ENCODE data around the gene THBS4. TPM values are rescaled to one million over a fixed set of nuclear protein-coding genes. Genes with fewer than 3 reads are reported as not detected.

THBS4 gene
- total and polyA plus RNA-seq, 4 experiments from 2014 or later, result 0.29 to 0.56 (median 0.47) TPM; not detected in 1

DNA sequence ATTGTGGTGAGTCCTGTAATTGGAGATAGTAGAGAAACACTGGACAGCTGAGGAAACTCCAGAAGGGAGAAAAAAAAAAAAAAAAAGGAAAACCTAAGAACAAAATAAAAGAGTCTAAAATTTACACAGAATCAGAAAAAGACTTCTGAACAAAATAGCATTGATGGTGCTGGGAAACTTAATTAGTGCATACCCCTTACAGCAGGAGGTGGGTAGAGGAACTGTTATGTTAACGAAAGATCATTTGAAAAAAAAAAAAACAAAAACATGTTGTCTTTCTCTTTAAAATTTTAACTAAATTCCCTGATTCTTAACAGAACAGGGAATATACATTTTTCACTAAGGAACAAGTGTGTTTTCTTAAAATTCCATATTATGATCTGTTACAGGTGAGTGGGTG is 32.5 kb upstream of the THBS4 start:
- H3K9me3 ChIP-seq (ENCODE audit: control insufficient read depth in 1 of 2, low read length in 2 of 2), result no peaks in the 10 kb centered on the region
- no peak overlapping the region for H3K27ac Mint-ChIP-seq
- intact Hi-C loops (cut with micrococcal nuclease), result no loop called here
- no peaks in the 10 kb centered on the region for H3K9me3 Mint-ChIP-seq
- no peak overlapping the region for H3K4me3 Mint-ChIP-seq
- CTCF ChIA-PET (ENCODE audit: partially characterized antibody), result no interaction called here
- no peaks in the 10 kb centered on the region for H3K27me3 Mint-ChIP-seq
- no peaks in the 10 kb centered on the region for H3K4me1 Mint-ChIP-seq
- POLR2A ChIA-PET (ENCODE audit: partially characterized antibody), result no interaction called here
- H3K4me1 ChIP-seq (ENCODE audit: insufficient read depth, low read length), result no peaks in the 10 kb centered on the region
- H3K36me3 Mint-ChIP-seq, result peaks cover 3 to 17% of the 10 kb centered on the region in 2 donors
- H3K36me3 ChIP-seq (ENCODE audit: insufficient read depth, low read length), result no peaks in the 10 kb centered on the region
- DNase-seq, result no peak
- H3K27ac ChIP-seq (ENCODE audit: low read depth, low read length), result no peak overlapping the region
- H3K27me3 ChIP-seq (ENCODE audit: insufficient read depth, low read length), result no peaks in the 10 kb centered on the region
- H3K4me3 ChIP-seq (ENCODE audit: low read length in 2 of 2), result no peak overlapping the region

DNA sequence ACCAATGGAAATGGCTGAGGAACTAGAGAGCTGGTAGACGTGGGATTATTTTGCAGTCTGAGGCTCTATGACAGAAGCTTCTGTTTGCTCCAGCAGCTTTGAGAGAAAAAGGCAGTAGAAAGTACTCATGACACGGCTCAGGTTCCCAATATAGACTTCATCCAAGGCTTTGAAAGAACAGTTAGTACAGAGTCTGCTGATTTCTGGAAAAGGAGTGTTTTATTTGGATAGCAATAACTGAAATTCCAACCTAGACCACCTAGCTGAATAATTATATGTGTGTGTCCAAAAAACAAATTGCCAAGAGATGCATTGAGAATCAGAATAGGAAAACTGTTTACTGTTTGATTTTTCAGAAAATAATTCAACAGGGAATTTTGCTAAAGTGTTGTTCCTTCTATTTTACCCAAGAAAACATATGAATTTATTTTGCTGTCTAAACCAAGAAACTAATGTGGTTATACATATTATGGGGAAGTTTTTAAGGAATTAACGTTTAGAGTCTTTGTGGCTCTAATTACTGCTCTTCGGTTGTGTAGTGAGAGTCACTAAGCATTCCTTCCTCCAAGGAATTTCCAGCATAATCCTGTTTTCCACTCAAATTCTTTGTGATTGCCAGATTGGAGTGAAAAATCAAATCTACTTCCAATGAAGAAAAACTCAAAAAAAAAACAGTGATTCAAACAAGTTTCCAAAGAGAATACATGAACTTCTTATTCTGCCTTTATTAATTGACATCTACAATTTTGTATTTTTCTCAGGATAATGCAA is 26.0 kb upstream of the THBS4 start:
- POLR2A ChIA-PET (ENCODE audit: partially characterized antibody), result interaction anchor here (0.7 kb wide), 1 partner anchor 702 kb away, joined by 5 read pairs; no protein-coding TSS in a partner anchor
- Mint-ChIP-seq H3K27ac (no peak overlapping the region), H3K4me3 (no peak overlapping the region), H3K9me3 (no peaks in the 10 kb centered on the region), H3K27me3 (no peaks in the 10 kb centered on the region), H3K4me1 (no peaks in the 10 kb centered on the region), H3K36me3 (peaks cover 3 to 4% of the 10 kb centered on the region in 2 donors)
- H3K4me3 ChIP-seq (ENCODE audit: low read length in 2 of 2), result no peak overlapping the region
- H3K36me3 ChIP-seq (ENCODE audit: insufficient read depth, low read length), result no peaks in the 10 kb centered on the region
- no peak overlapping the region for H3K27ac ChIP-seq (ENCODE audit: low read depth, low read length)
- DNase-seq, result no peak
- H3K9me3 ChIP-seq (ENCODE audit: control insufficient read depth in 1 of 2, low read length in 2 of 2), result no peaks in the 10 kb centered on the region
- H3K4me1 ChIP-seq (ENCODE audit: insufficient read depth, low read length), result no peaks in the 10 kb centered on the region
- CTCF ChIA-PET (ENCODE audit: partially characterized antibody), result no interaction called here
- H3K27me3 ChIP-seq (ENCODE audit: insufficient read depth, low read length), result no peaks in the 10 kb centered on the region
- intact Hi-C loops (cut with micrococcal nuclease), result no loop called here

DNA sequence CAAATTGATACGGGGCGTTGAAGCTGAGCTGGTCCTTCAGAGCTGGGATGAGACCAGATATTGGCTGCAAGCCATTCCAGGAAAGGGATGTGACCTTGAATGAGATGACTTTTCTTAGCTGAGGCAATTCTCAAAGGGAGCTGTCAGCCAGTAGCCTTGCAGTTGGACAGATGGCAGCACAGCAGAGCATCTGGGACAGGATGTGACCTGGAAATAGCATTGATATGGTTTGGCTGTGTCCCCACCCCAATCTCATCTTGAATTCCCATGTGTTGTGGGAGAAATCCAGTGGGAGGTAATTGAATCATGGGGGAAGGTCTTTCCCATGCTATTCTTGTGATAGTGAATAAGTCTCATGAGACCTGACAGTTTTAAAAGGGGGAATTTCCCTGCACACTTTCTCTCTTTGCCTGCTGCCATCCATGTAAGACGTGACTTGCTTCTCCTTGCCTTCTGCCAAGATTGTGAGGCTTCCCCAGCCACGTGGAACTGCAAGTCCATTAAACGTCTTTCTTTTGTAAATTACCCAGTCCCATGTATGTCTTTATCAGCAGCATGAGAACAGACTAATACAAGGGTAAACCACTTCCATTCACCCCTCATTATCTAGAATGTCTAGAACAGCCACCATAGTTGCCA is 24.3 kb upstream of the THBS4 start:
- Histone ChIP-seq H3K27ac (ENCODE audit: low read depth, low read length) (no peak overlapping the region), H3K9me3 (ENCODE audit: control insufficient read depth in 1 of 2, low read length in 2 of 2) (no peaks in the 10 kb centered on the region), H3K27me3 (ENCODE audit: insufficient read depth, low read length) (no peaks in the 10 kb centered on the region), H3K4me1 (ENCODE audit: insufficient read depth, low read length) (no peaks in the 10 kb centered on the region), H3K36me3 (ENCODE audit: insufficient read depth, low read length) (no peaks in the 10 kb centered on the region), H3K4me3 (ENCODE audit: low read length in 2 of 2) (no peak overlapping the region)
- Mint-ChIP-seq H3K27me3 (no peaks in the 10 kb centered on the region), H3K4me1 (no peaks in the 10 kb centered on the region), H3K4me3 (no peak overlapping the region), H3K9me3 (no peaks in the 10 kb centered on the region), H3K27ac (no peak overlapping the region), H3K36me3 (peaks cover 2 to 4% of the 10 kb centered on the region in 2 donors)
- ChIA-PET POLR2A (ENCODE audit: partially characterized antibody) (no interaction called here), CTCF (ENCODE audit: partially characterized antibody) (no interaction called here)
- DNase-seq, result no peak
- intact Hi-C loops (cut with micrococcal nuclease), result loop anchor here (2.0 kb wide), 1 partner anchor 20 kb away; the partner anchor contains the start of gene MTX3

DNA sequence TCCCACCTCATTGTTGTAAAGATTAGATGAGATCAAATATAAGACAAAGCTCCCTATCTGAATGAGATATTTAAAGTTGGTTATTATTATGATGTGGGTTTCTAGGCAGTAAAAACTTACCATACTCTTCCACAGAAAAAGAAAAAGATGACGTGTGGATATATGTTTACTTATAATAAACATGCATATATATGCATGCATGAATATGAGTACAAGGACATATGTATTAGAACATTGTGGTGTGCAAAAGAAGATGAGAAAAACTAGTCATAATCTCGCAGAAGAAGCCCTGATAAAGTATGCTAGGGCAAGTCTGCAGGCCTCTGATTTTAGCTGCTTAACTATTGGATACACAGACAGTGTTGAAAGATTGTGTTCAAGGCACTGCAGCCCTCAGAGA is 10.1 kb upstream of the THBS4 start:
- peaks cover 0 to 4% (median under 1%) of the 10 kb centered on the region in 4 donors for H3K4me1 Mint-ChIP-seq
- H3K27ac Mint-ChIP-seq, result no peak overlapping the region
- H3K27me3 Mint-ChIP-seq, result peaks cover 5 to 11% of the 10 kb centered on the region in 2 donors
- no peaks in the 10 kb centered on the region for H3K9me3 Mint-ChIP-seq
- no peak overlapping the region for H3K4me3 Mint-ChIP-seq
- intact Hi-C loops (cut with micrococcal nuclease), result no loop called here
- H3K27me3 ChIP-seq (ENCODE audit: insufficient read depth, low read length), result no peaks in the 10 kb centered on the region
- no peak overlapping the region for H3K4me3 ChIP-seq (ENCODE audit: low read length in 2 of 2)
- H3K4me1 ChIP-seq (ENCODE audit: insufficient read depth, low read length), result no peaks in the 10 kb centered on the region
- H3K36me3 ChIP-seq (ENCODE audit: insufficient read depth, low read length), result no peaks in the 10 kb centered on the region
- H3K36me3 Mint-ChIP-seq, result no peaks in the 10 kb centered on the region
- no peaks in the 10 kb centered on the region for H3K9me3 ChIP-seq (ENCODE audit: control insufficient read depth in 1 of 2, low read length in 2 of 2)
- ChIA-PET POLR2A (ENCODE audit: partially characterized antibody) (no interaction called here), CTCF (ENCODE audit: partially characterized antibody) (no interaction called here)
- DNase-seq, result no peak
- no peak overlapping the region for H3K27ac ChIP-seq (ENCODE audit: low read depth, low read length)

DNA sequence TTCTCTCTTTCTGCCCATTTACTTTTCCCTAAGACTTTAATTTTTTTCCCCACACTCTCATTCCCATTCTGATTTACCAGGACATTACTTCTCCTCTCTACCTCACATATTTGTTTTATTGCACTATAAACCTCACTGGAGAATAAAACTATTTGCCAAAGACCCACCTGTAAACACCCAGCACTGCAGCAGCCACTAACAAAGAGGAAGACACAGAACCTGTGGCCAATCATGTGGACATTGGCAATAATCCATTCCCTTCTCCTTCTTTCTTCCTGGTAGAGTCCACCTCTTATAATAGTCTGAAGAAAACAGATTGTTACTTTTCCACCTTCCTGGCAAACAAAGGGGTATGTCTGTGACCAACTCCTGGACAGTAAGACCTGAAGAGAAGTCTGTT is 8.3 kb upstream of the THBS4 start:
- CTCF ChIA-PET (ENCODE audit: partially characterized antibody), result no interaction called here
- POLR2A ChIA-PET (ENCODE audit: partially characterized antibody), result no interaction called here
- no peak overlapping the region for H3K4me3 Mint-ChIP-seq
- H3K27ac Mint-ChIP-seq, result no peak overlapping the region
- peaks cover 5 to 15% of the 10 kb centered on the region in 2 donors for H3K27me3 Mint-ChIP-seq
- Histone ChIP-seq H3K27ac (ENCODE audit: low read depth, low read length) (no peak overlapping the region), H3K27me3 (ENCODE audit: insufficient read depth, low read length) (no peaks in the 10 kb centered on the region), H3K4me1 (ENCODE audit: insufficient read depth, low read length) (no peaks in the 10 kb centered on the region), H3K9me3 (ENCODE audit: control insufficient read depth in 1 of 2, low read length in 2 of 2) (no peaks in the 10 kb centered on the region), H3K36me3 (ENCODE audit: insufficient read depth, low read length) (no peaks in the 10 kb centered on the region), H3K4me3 (ENCODE audit: low read length in 2 of 2) (no peak overlapping the region)
- no peaks in the 10 kb centered on the region for H3K9me3 Mint-ChIP-seq
- H3K4me1 Mint-ChIP-seq, result peaks cover 0 to 4% (median under 1%) of the 10 kb centered on the region in 4 donors
- intact Hi-C loops (cut with micrococcal nuclease), result no loop called here
- no peaks in the 10 kb centered on the region for H3K36me3 Mint-ChIP-seq
- DNase-seq, result no peak

DNA sequence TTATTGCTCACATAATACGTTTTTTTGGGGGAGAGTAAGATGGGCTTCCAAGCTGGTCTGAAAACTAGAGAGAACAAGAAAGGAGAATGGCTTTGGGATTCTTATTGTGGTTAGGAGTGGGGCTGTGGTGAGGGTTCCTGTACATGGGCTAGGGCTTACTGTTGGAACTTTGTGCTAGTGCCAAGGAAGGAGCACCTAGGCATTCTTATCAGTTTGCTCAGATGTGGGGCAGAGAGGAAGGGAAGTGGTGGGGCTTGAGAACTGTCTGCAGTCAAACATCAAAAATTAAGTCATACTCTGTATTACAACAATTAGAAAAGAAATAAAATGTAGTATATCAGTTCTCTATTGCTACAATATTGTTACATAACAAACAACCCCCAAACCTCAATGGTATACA is 4.0 kb upstream of the THBS4 start:
- Histone ChIP-seq H3K27me3 (ENCODE audit: insufficient read depth, low read length) (peaks cover 10% of the 10 kb centered on the region), H3K4me3 (ENCODE audit: low read length in 2 of 2) (no peak overlapping the region), H3K4me1 (ENCODE audit: insufficient read depth, low read length) (no peaks in the 10 kb centered on the region), H3K36me3 (ENCODE audit: insufficient read depth, low read length) (no peaks in the 10 kb centered on the region), H3K27ac (ENCODE audit: low read depth, low read length) (no peak overlapping the region), H3K9me3 (ENCODE audit: control insufficient read depth in 1 of 2, low read length in 2 of 2) (no peaks in the 10 kb centered on the region)
- no peak for DNase-seq
- H3K27ac Mint-ChIP-seq, result no peak overlapping the region
- peaks cover 0 to 3% (median 0%) of the 10 kb centered on the region in 8 donors for H3K9me3 Mint-ChIP-seq
- no peak overlapping the region for H3K4me3 Mint-ChIP-seq
- no peaks in the 10 kb centered on the region for H3K36me3 Mint-ChIP-seq
- peaks cover 29 to 42% of the 10 kb centered on the region in 2 donors for H3K27me3 Mint-ChIP-seq
- intact Hi-C loops (cut with micrococcal nuclease), result no loop called here
- CTCF ChIA-PET (ENCODE audit: partially characterized antibody), result no interaction called here
- POLR2A ChIA-PET (ENCODE audit: partially characterized antibody), result no interaction called here
- H3K4me1 Mint-ChIP-seq, result peaks cover 0 to 13% (median 6%) of the 10 kb centered on the region in 4 donors

DNA sequence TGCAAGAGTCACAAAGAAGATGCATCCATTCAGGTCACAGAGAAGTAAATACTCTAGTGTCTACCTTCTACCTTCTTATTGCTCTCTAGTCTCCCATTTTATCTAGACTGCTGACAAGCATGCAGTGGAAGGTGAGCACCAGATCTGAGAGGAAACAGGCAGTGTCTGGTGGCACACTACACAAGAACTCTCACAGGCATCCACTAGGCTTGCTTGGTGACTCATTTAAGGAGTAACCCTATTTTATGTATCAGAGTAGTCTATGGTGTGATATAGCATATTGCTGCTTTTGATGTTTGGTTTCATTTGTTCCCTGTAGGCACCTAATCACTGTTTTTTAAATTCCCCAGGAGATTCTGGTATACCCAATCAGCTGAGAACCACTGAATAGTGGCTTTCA is 1.6 kb upstream of the THBS4 start:
- ChIA-PET CTCF (ENCODE audit: partially characterized antibody) (interaction anchor here (1.2 kb wide), 1 partner anchor 50 kb away, joined by 3 read pairs; no protein-coding TSS in a partner anchor), POLR2A (ENCODE audit: partially characterized antibody) (no interaction called here)
- no peak overlapping the region for H3K27ac ChIP-seq (ENCODE audit: low read depth, low read length)
- no peaks in the 10 kb centered on the region for H3K36me3 ChIP-seq (ENCODE audit: insufficient read depth, low read length)
- H3K27me3 ChIP-seq (ENCODE audit: insufficient read depth, low read length), result peaks cover 20% of the 10 kb centered on the region
- H3K4me3 ChIP-seq (ENCODE audit: low read length in 2 of 2), result no peak overlapping the region
- peaks cover 0 to 9% (median 5%) of the 10 kb centered on the region in 4 donors for H3K4me1 Mint-ChIP-seq
- H3K36me3 Mint-ChIP-seq, result no peaks in the 10 kb centered on the region
- H3K27ac Mint-ChIP-seq, result no peak overlapping the region
- H3K4me3 Mint-ChIP-seq, result no peak overlapping the region
- no peak for DNase-seq
- H3K9me3 ChIP-seq (ENCODE audit: control insufficient read depth in 1 of 2, low read length in 2 of 2), result no peaks in the 10 kb centered on the region
- no peaks in the 10 kb centered on the region for H3K4me1 ChIP-seq (ENCODE audit: insufficient read depth, low read length)
- H3K27me3 Mint-ChIP-seq, result peaks cover 38 to 49% of the 10 kb centered on the region in 2 donors
- H3K9me3 Mint-ChIP-seq, result peaks cover 0 to 3% (median 0%) of the 10 kb centered on the region in 8 donors
- intact Hi-C loops (cut with micrococcal nuclease), result no loop called here
